NT2/D1 (cell line): Measurements from ENCODE around the gene SAC3D1.

Experiments
- DNase-seq: peaks from one replicate; pipeline ENCODE4 v3.0.0-alpha.2; 2011; ENCODE audit warnings: low read depth, low spot score
- H3K27me3 ChIP-seq: 2 replicates; pipeline ENCODE4 v1.6.0; 2011; ENCODE audit warnings: mild to moderate bottlenecking; ENCODE audit not compliant: insufficient read length, insufficient read depth
- H3K36me3 ChIP-seq: 2 replicates; pipeline ENCODE4 v1.6.1; 2011; ENCODE audit warnings: mild to moderate bottlenecking, low read length, mixed read lengths; ENCODE audit not compliant: insufficient read depth, insufficient read length
- H3K4me1 ChIP-seq: 2 replicates; pipeline ENCODE4 v1.5.1; 2011; ENCODE audit not compliant: insufficient read depth, insufficient read length
- H3K4me3 ChIP-seq: 2 replicates; pipeline ENCODE4 v1.5.1; 2011; ENCODE audit warnings: low read depth; ENCODE audit not compliant: insufficient read length
- H3K9ac ChIP-seq: 2 replicates; pipeline ENCODE4 v1.6.0; 2011; ENCODE audit warnings: low read depth; ENCODE audit not compliant: insufficient read length
- H3K9me3 ChIP-seq: 2 replicates; pipeline ENCODE4 v1.5.1; 2011; ENCODE audit warnings: mild to moderate bottlenecking, low read length; ENCODE audit not compliant: insufficient read depth
- SUZ12 ChIP-seq: IDR thresholded peaks from 2 replicates; pipeline ENCODE4 v1.6.1; 2011; ENCODE audit not compliant: insufficient read length, insufficient read depth; ENCODE audit errors: extremely low read depth
- YY1 ChIP-seq: IDR thresholded peaks from 2 replicates; pipeline ENCODE4 v1.6.1; 2011; ENCODE audit not compliant: insufficient read length, insufficient read depth
- ZNF274 ChIP-seq: IDR thresholded peaks from 2 replicates; pipeline ENCODE4 v1.6.1; 2011; ENCODE audit warnings: mild to moderate bottlenecking, low read depth, low read length

SAC3D1 gene

DNA sequence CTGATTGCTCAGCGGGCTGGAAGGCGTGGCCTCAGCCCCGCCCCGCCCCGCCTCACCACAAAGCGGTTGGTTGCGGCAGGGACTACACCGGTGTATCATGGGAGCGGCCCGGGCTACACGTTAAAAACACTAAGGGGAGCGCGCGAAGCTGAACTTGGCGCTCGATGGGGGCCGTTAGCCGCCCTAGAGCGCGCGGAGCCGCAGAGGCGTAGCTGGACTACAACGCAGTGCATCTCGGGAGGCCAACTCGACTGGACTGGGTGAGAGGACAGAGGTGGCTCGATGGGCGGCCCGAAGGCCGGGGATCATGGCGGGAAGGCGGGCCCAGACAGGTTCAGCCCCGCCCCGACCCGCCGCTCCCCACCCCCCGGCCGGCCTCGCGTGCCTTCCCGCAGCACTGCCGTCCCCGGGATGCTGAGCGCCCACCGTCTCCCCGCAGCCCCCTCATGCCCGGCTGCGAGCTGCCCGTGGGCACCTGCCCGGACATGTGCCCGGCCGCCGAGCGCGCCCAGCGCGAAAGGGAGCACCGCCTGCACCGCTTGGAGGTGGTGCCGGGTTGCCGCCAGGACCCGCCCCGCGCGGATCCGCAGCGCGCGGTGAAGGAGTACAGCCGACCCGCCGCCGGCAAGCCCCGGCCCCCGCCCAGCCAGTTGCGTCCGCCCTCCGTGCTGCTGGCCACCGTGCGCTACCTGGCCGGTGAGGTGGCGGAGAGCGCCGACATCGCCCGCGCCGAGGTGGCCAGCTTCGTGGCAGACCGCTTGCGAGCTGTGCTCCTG lies at the start of gene SAC3D1:
Gene SAC3D1, plus strand, starts transcription at position 364 of the 776 bp plus-strand sequence. Its CDS starts 83 bp downstream, at position 447.
- TF ChIP-seq ZNF274 = no peak
- no peak for TF ChIP-seq SUZ12
- TF ChIP-seq YY1 = no peak
- H3K9me3 ChIP-seq = no peaks in the 10 kb centered on the region
- DNase-seq = peak; percentile 93
- peaks cover 10% of the 10 kb centered on the region for H3K4me1 ChIP-seq
- H3K4me3 ChIP-seq = peak within 1 kb of the TSS; percentile 91
- peaks cover 64% of the 10 kb centered on the region for H3K36me3 ChIP-seq
- no peaks in the 10 kb centered on the region for H3K27me3 ChIP-seq
- peak within 1 kb of the TSS; percentile 95 for H3K9ac ChIP-seq

DNA sequence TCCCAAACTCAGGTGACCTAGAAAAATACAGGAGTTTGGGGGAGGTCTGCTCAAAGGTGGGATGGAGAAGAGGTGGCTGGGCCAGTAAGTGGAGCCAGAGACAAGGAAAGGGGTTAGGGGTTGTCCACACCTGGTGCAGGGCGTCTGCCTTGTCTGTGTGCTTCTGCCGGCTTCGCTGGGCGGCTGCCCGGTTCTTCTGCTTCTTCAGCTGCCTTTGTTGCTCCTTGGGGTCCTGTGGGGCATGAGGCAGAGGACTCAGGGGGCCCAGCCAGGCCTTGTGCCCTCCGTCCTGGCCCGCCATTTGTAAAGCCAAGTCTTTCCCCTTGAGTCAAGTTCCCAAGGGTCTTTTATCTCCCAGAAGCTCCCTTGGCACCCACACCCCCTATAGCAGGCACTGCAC lies 46.7 kb upstream of the SAC3D1 start:
- no peak for TF ChIP-seq YY1
- TF ChIP-seq SUZ12 = no peak
- no peak for TF ChIP-seq ZNF274

DNA sequence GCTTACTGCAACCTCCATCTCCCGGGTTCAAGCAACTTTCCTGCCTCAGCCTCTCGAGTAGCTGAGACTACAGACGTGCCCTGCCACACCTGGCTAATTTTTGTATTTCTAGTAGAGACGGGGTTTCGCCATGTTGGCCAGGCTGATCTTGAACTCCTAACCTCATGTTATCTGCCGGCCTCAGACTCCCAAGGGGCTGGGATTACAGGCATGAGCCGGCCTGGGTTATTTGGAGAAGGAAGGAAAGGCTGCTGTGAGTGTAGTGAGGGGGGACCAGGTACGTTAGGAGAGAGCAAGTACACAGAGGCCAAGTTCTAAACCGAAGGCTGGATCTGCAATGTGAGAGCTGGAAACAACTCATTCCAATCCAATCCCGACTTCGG lies 44.7 kb upstream of the SAC3D1 start:
- Histone ChIP-seq H3K9ac (peak overlapping the region; percentile 43), H3K27me3 (no peaks in the 10 kb centered on the region), H3K36me3 (no peaks in the 10 kb centered on the region), H3K4me3 (no peak overlapping the region), H3K4me1 (peaks cover 3% of the 10 kb centered on the region), H3K9me3 (no peaks in the 10 kb centered on the region)
- no peak for DNase-seq
- TF ChIP-seq YY1 = no peak
- no peak for TF ChIP-seq ZNF274
- TF ChIP-seq SUZ12 = no peak

More for the DNA sequence above, 46.7 kb upstream of the SAC3D1 start:
- no peaks in the 10 kb centered on the region for H3K27me3 ChIP-seq
- H3K36me3 ChIP-seq = no peaks in the 10 kb centered on the region
- no peak for DNase-seq
- H3K4me3 ChIP-seq = no peak overlapping the region
- H3K9me3 ChIP-seq = no peaks in the 10 kb centered on the region
- no peak overlapping the region for H3K9ac ChIP-seq
- H3K4me1 ChIP-seq = peaks cover 6% of the 10 kb centered on the region

DNA sequence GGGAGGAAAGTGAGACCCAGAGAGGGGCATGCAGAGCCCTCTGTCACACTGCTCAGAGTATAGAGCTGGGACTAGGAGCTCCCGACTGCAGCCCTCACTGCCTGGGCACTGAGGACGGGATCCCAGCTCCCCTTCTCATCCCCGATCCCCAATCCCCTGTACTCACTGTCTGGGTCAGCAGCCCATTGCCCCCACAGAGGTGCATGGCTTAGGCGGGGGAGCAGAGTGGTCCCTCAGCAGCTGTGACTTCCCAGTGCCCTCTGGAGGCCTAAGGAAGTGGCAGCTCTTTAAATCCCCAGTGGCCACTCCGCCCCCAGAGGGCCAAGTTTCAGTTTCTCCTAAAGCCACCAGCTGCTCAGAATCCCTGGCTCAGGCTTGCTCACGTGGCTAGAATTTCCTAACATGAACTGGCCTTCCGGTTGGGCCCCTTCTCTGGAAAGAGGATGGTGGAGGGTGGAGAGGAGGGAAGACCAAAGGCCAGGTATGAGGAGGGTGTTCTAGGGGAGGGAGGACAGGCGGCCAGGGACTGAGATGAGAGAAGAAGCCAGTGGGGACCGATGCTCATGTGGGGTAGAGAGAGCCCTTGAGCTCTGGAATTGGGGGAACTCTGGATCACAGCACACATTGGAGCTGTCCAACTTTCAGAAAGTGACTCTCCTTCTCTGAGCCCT lies 44.2 kb upstream of the SAC3D1 start, which contains the start of gene BATF2:
Gene BATF2, minus strand, starts transcription at position 262 of the 671 bp plus-strand sequence. Its CDS starts 57 bp downstream, at position 205.
- H3K9ac ChIP-seq = peak within 1 kb of the TSS; percentile 43
- H3K4me3 ChIP-seq = no peak within 1 kb of the TSS

DNA sequence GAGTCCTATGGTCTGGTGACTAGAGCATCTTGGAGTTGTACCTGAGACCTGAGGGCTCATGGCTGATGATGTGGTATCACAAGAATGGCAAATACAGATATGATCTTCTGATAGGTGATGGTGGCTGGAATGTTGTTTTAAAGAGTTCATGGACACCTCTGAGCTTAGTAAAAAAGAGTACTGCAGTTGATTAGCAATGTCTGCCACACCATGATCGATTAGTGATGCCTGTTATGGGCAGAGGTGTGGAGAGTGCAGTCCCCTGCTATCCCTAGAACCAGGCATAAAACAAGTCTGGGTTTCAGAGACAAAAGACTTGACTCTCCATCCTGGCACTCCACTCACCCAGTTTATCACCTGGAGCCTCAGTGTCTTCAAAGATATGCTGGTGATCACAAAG lies 42.9 kb upstream of the SAC3D1 start:
- peaks cover 3% of the 10 kb centered on the region for H3K4me1 ChIP-seq
- TF ChIP-seq SUZ12 (no peak), YY1 (no peak), ZNF274 (no peak)
- H3K4me3 ChIP-seq = no peak overlapping the region
- no peaks in the 10 kb centered on the region for H3K27me3 ChIP-seq
- DNase-seq = no peak
- H3K9ac ChIP-seq = no peak overlapping the region
- no peaks in the 10 kb centered on the region for H3K36me3 ChIP-seq
- H3K9me3 ChIP-seq = no peaks in the 10 kb centered on the region

More for the DNA sequence above, 44.2 kb upstream of the SAC3D1 start, which contains the start of gene BATF2:
- H3K36me3 ChIP-seq = no peaks in the 10 kb centered on the region
- H3K9me3 ChIP-seq = no peaks in the 10 kb centered on the region
- peaks cover 3% of the 10 kb centered on the region for H3K4me1 ChIP-seq
- no peaks in the 10 kb centered on the region for H3K27me3 ChIP-seq
- peak; percentile 46 for DNase-seq
- no peak for TF ChIP-seq YY1
- TF ChIP-seq SUZ12 = no peak
- no peak for TF ChIP-seq ZNF274

DNA sequence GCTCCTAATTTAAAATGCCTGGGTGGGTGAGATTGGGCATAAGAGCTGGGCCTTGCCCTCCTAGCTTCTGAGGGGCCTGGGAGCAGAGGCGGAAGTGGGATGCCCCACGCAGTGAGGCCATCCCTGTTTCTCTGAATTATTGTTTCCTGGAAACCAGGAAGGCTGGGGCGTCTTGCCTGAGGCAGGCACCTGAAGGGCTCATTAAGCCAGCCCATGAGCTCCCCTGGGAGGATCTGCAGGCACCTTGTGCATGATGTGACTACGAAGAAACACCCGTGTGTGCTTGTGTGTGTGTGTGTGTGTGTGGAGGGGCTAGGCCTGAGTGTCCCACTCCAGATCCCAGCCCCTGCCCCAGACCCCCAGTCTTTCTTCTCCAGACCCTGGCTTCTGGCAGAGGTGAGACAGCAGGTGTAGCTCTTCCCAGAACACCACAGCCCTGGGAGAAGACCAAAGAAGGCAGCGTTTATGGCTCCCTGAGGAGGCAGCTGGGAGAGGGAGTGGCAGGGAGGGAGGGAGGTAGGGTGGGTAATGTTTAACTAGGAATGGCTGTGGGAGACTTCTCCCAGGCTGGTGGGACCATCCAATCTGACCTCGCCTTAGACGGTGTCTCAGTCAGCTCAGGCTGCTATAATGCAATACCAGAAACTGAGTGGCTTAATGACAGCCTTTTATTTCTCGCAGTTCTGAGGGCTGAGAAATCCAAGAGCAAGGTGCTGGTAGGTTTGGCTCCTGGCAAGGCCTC lies 42.1 kb upstream of the SAC3D1 start:
- Histone ChIP-seq H3K36me3 (no peaks in the 10 kb centered on the region), H3K27me3 (no peaks in the 10 kb centered on the region), H3K9me3 (no peaks in the 10 kb centered on the region), H3K4me1 (peaks cover 3% of the 10 kb centered on the region), H3K4me3 (no peak overlapping the region), H3K9ac (no peak overlapping the region)
- no peak for DNase-seq
- TF ChIP-seq ZNF274 = no peak
- no peak for TF ChIP-seq YY1
- no peak for TF ChIP-seq SUZ12

DNA sequence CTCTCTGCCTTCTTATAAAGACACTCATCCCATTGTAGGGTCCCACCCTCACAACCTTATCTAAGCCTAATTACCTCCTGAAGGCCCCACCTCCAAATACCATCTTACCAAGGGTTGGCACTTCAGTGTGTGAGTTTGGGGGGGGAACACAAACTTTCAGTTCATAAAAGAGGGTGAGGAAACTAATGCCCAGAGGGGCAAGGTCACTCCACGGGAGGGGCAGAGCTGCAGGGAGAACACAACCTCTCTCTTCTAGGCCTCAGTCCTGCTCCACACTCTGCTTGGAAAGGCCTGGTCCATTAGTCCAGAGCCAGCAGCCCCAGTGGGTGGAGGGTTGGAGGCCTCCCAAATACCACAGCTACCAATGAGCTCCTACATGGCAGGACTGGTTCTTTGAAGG lies 41.5 kb upstream of the SAC3D1 start:
- no peak for DNase-seq
- Histone ChIP-seq H3K36me3 (no peaks in the 10 kb centered on the region), H3K4me1 (peaks cover 3% of the 10 kb centered on the region), H3K4me3 (no peak overlapping the region), H3K27me3 (no peaks in the 10 kb centered on the region), H3K9me3 (no peaks in the 10 kb centered on the region), H3K9ac (no peak overlapping the region)
- TF ChIP-seq SUZ12 (no peak), ZNF274 (no peak), YY1 (no peak)
